COR-L47 (cell line): ENCODE results near the gene SRP68.

Experiments used
- DNase-seq: peaks from one replicate; lab custom pipeline; 2025; lab: John Stamatoyannopoulos, UW

SRP68 gene

DNA sequence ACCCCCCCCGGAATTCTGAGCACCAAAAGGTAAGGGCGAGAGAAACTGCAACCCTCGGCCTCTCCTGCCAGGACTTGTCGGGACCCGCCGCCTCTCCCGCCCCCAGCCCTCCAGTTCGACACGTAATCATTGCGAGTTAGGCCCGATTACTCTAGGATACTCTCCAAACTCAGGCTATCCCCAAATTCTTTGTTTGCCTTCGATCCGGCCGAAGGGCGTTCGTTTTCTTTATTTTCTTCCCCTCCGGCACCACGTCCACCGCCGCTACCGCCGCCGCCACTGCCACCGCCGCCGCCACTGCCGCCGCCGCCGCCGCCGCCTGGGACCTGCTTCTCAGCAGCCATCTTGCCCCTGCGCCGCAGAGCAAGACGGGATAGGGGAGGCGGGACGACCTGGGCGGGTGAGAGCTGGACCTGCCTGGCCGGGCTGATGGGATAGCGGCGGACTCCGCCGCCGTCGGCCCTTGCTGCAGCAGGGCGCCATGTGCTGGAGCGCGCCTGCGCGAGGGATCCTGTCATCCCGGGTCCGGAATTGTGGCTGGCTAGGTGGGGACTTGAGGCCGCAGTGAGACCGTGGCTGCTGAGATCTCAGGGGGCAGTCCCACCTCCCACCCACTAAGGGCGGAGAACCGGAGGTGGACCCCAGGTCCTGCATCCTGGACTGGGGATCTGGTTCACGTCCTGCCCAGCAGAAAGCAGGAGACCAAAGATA, at the start of gene SRP68:
Gene SRP68 (minus strand): TSS at position 370 of the 711 bp plus-strand sequence. CDS start 26 bp downstream, at position 344.
- peak; percentile 85 for DNase-seq

DNA sequence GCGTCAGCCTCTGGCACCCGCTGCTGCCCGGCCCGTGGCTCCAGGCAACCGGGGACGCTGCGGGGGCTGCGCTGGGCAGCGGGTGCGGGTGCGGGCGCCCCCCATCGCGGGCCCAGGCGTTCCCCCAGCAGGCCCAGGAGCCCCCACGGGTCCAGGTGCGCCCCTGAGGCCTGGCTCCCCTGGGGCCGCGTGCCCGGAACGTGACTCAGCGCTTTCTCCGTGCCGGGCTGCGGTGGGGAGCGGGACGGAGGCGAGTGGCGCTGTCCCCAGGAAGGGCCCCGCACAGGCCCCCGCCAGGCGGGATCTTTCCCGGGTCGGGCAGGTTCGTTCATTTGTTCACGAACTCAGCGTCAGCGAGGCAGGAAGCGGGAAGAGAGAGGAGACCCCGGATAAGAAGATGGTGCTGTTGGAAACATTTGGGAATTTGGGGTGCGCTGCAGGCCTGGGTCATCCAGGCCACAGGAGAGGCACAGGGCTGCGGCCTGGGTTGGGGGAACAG, 49.7 kb upstream of the SRP68 start:
- no peak for DNase-seq

- no peak for DNase-seq
Observed at GRCh38 chr17:76120658-76121008, 48.3 kb upstream of the SRP68 start.

GRCh38 chr17:76119409-76120371, 47.4 kb upstream of the SRP68 start:
- DNase-seq, result no peak

- DNase-seq, result no peak
Observed at GRCh38 chr17:76115138-76115754, 42.9 kb upstream of the SRP68 start.

DNA sequence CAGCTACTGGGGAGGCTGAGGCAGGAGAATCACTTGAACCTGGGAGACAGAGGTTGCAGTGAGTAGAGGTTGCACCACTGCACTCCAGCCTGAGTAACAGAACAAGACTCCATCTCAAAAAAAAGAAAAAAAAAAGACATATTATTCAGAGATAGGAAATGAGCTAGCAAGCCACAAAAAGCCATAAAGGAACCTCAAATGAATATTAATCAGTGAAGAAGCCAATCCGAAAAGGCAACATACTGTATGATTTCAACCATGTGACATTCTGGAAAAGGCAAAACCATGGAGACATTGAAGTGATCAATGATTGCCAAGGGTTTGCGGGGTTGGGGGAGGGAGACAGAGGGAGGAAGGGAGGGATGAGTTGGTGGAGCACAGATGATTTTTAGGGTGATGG, 39.6 kb upstream of the SRP68 start:
- DNase-seq, result no peak

GRCh38 chr17:76107509-76107908, 35.2 kb upstream of the SRP68 start:
- peak; percentile 24 for DNase-seq

- no peak for DNase-seq
Observed at GRCh38 chr17:76106703-76107102, 34.4 kb upstream of the SRP68 start.

GRCh38 chr17:76104896-76105231, 32.5 kb upstream of the SRP68 start:
- DNase-seq, result no peak

DNA sequence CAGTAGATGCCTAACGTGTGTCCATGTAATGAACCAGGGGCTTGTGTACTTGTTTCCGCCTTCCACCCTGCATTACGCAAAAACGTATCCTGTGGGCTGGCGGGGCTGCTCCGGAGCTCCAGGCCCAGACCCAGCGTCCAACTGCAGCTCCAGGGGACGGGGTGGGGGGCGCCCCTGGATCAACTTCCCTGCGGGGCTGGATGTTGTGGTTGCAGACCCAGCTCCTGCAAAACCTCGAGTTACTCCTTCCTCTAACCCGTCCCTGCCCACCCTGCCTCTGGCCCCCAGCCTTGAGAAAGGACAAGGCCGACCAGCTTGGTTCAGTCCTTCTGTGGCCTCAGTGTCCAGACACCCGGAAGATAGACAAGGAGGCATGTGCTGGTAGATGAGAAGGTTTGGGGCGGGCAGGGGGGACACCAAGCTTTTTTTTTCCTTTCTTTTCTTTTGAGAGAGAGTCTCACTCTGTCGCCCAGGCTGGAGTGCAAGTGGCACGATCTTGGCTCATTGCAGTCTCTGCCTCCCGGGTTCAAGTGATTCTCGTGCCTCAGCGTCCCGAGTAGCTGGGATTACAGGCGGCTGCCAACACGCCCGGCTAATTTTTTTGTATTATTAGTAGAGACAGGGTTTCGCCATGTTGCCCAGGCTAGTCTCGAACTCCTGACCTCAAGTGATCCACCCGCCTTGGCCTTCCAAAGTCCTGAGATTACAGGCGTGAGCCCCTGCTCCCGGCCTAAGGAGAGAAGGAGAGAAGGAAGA, 32.0 kb upstream of the SRP68 start:
- no peak for DNase-seq

DNA sequence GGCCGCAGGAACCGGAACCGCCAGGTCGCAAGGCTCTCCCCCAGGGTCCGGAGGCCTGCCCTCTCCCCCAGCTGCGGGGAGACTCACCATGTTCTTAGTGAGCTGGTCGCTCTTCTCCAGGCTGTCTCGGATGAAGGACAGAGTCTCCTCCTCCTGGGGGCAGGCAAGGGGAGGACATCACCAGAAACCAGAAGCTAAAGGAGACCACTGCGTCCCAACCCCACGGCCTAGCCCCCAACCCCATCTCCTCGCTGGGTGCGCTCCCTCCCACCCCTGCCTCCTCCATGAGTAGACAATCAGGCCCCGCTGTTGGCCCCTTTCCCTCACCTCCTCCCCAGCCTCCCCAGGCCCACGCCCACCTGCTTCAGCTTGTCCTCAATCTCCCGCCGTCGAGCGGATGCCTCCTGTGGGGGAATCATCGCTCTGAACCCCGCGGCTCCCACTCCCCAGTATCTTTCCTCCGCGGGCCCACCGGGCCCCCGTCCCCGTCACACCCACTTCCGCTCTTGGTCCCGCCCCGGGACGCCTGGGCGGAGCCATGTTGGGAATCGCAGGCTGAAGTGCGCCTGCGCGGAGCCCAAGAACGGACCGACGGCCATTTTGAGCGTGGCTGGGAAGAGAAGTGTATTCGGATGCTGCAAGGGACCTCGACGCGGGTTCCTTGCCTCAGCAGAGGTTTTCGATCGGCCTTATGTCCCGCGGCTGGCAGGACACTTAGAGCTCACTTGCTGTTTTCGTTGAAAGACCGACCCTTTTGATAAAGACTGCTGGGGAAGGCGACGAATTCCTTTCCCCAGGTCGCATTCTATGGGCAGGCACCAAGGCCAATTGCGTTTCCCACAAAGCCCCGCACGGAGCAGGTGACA, 31.2 kb upstream of the SRP68 start, which contains the start of gene EXOC7:
Gene EXOC7 (minus strand): TSS at position 514 of the 866 bp plus-strand sequence. CDS start 95 bp downstream, at position 419.
- DNase-seq, result peak; percentile 91

- DNase-seq, result no peak
Observed at GRCh38 chr17:76102944-76103273, 30.6 kb upstream of the SRP68 start.

DNA sequence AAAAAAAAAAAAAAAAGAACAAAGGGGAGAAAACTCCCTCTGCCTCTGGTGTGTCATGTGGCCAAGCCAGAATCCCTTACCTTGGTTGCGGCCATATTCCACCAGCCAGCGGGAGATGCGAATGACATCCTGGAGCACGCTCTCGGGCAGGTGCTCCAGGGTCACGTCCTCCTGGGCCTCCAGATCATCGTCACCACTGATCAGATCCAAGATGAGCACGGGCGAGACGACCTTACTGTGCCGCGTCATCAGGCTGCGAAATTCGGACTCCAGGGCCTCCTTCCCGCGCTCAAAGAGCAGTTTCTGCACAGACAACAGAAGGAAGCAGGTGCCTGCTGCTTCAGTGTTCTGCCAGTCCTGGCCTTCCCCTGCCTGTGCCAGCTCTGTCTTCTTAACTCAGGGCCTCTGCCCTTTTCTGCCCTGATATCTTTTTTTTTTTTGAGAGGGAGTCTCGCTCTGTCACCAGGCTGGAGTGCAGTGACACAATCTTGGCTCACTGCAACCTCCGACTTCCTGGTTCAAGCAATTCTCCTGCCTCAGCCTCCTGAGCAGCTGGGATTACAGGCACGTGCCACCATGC, 25.5 kb upstream of the SRP68 start:
- DNase-seq, result no peak

DNA sequence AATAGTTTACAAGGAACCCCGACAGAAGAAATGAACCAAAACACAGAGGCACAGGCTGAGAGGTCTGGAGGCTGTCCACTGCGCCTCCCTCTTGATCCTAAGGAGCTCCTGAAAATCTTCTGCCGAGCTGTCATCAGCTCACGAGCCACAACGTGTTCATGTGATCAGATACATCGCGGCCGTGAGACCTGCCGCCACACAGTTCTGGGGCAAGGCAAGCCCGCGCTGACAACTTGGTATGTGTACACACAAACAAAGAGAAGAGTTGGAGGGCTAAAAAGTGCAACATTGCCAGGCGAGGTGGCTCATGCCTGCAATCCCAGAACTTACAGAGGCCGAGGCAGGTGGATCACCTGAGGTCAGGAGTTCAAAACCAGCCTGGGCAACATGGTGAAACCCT, 23.6 kb upstream of the SRP68 start:
- DNase-seq, result no peak

DNA sequence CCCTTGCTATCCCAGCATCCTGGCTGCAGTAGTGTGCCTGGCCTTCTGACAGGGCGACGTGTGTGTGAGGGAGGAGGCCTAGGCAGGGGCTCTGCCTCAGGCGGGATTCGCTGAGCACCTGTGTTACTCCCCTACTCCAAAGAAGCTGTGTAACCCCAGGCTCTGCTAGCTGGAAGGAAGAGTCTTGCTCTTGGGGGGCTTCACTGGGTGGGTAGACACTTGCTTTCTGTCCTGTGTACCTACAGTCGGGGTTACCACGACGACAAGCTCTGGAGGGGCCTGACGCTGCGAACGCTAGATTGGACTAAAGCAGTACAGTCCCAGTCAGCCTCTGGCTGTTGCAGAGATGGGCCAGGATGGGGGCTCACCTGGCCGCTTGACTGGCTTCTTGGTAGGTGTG, 21.7 kb upstream of the SRP68 start:
- no peak for DNase-seq

DNA sequence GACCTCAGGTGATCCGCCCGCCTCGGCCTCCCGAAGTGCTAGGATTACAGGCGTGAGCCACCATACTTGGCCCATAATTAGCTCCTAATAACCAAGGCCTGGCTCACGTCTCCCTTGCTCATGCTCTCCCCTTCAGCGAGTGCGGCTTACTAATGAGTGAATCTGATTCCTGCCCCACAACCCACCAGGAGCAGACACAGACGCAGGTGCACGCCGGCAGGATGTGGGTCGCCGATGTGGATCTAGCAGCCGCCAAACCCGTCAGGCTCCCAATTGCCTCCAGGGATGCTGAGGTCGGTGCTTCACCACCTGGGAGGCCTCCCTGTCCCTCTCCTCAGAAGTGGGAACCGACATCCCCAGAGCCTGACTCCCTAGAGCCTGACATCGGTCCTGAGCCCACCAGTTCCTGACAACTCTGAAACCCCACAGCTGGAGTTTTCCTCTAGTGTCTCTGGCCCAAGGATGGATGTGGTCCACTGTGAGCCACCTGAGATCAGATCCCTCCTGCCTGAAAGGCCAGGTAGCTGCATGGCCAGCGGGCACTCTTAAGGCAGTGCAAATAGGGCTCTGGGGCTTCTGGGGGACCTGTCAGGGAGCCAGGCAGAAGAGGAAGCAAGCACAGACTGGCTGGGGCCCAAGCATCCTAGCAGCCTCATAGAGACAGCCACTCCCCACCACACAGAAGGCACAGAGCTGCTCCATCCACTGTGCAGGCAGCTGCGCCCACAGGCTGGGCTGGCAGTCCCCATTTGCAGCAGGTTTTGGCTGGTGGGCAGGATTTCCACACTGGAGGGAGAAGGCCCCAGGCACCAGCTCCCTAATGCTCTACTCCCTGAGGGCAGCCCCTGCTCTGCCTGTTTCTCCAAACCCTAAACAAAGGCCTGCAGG, 20.5 kb upstream of the SRP68 start:
- no peak for DNase-seq

DNA sequence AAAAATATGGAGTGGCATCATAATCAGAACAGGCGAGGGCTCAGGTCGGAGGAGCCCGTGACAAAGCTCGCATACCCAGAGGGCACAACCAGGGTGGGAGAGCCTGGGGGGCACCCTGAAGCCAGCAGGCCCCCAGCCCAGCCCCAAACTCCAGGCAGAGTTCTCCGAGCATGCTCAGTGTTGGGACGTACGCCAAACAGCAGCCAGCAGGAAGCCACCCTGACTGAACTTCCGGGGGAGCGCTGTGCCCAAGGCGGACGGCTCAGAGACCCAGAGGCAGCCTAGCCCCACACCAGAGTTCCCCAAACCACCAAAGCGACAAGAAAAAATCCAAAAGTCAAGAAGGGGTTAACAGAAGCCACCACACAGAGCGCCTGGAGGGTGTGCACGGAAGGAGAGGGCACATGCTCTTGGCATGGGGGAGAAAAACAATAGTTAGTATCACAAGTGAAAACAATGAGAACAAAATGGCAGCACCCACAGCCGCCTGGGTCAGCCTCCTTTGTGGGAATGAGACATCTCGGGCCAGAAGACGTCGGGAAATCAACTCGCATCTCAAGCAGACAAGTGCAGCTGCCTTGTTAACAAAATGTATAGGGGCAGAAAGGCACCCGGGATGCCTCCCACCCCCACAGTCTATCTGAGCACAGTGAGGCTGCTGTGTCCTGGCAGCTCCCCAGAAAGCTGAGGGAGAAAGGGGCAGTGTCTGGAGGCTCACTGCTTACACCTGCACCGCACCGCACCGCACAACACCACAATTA, 19.4 kb upstream of the SRP68 start:
- DNase-seq, result no peak

GRCh38 chr17:76090517-76091129, 18.3 kb upstream of the SRP68 start:
- DNase-seq, result no peak
